Activated CD4-positive, alpha-beta T cell treated with anti-CD3 and anti-CD28 coated beads, Interleukin-2, amount 10 ng/mL, durations not matched to agents 24 days and 14 days (primary cell): ENCODE measurements around the gene BTBD3. TPM values are rescaled to one million over a fixed set of nuclear protein-coding genes. Genes with fewer than 3 reads are reported as not detected.

Experiments used
- DNase-seq: peaks from one replicate; pipeline ENCODE4 v3.0.0; 2022
- H3K27ac Mint-ChIP-seq: one replicate; pipeline ENCODE4 v1.8.0; 2022; ENCODE audit warnings: mild to moderate bottlenecking, mixed read lengths
- H3K27me3 Mint-ChIP-seq: one replicate; pipeline ENCODE4 v1.8.0; 2022; ENCODE audit warnings: mixed read lengths
- H3K36me3 Mint-ChIP-seq: one replicate; pipeline ENCODE4 v1.8.0; 2022; ENCODE audit warnings: low read depth, mild to moderate bottlenecking, mixed read lengths
- H3K4me1 Mint-ChIP-seq: one replicate; pipeline ENCODE4 v1.8.0; 2021; ENCODE audit warnings: mixed read lengths
- H3K4me3 Mint-ChIP-seq: one replicate; pipeline ENCODE4 v1.8.0; 2022; ENCODE audit warnings: mild to moderate bottlenecking, moderate library complexity, mixed read lengths
- H3K9me3 Mint-ChIP-seq: one replicate; pipeline ENCODE4 v1.8.0; 2021; ENCODE audit warnings: mixed read lengths
- intact Hi-C: fragments of 100-400 bp; cut with micrococcal nuclease; formaldehyde crosslinking; loops from one replicate; pipeline ENCODE4 v1.15.1; 2023
- total RNA-seq: library from RNA; stranded (reverse); gene quantifications from 2 replicates; pipeline ENCODE4 v1.2.3, GENCODE V29; 2022

Gene BTBD3
- total RNA-seq, 1 donor from 2014 or later: 14.8 TPM

DNA sequence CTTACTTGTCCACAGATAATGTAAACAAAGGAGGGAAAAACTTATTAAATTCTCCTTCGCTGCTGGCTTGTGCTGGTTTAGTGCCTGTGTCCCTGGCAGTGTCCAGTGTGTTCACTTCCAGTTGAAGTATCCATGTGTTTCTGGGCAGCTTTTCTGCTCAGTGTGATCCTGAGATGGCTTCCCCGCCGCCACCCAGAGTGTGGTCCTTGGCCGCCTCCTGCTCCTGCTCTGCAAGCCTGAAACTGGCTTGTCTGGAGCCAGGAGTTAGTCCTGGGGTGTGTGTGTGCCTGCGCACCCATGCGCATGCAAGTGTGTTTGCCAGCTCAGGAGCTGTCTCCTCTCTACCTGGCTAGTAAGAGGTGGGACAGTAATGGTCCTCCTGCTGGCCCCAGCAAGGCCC lies 7.2 kb downstream of the BTBD3 start:
- Mint-ChIP-seq H3K4me3 (no peak overlapping the region), H3K9me3 (peaks cover 4% of the 10 kb centered on the region), H3K27ac (no peak overlapping the region), H3K36me3 (peaks cover 3% of the 10 kb centered on the region), H3K4me1 (no peaks in the 10 kb centered on the region), H3K27me3 (no peaks in the 10 kb centered on the region)
- intact Hi-C loops: no loop called here
- DNase-seq: no peak

DNA sequence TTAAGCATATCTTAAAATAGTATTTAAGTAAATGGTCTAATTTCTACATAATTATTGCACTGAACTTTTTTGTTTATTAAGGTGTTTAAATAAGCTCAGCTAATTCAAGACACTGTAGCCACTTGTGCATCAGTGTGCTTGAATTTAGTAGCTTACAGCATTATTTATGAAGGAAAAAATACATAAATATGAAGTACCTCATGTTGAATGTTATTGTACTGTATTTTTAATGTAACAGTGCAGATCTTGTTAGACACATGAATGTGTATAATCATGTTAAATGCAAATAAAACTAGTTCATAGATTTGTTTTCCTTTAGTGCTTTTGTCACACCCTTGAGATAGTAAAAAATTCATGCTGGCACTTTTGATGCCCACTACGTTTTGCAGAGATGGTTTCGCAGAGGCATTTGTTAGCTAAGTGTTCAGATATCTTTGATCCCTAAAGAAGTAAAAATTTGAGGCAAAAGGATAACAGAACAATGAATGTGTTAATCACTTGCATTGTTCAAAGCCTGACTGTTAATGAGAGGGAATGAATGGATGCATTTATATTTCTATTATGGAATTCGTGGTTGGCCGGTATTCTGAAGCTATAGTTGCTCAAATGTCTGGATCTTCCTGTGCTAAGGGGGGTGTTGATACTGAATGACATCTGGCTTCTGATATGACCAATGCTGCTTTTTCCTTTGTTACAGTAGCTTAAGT lies 8.8 kb downstream of the BTBD3 start:
- Mint-ChIP-seq H3K36me3 (peaks cover 3% of the 10 kb centered on the region), H3K27ac (no peak overlapping the region), H3K4me1 (no peaks in the 10 kb centered on the region), H3K9me3 (peaks cover 4% of the 10 kb centered on the region), H3K4me3 (no peak overlapping the region), H3K27me3 (no peaks in the 10 kb centered on the region)
- DNase-seq: no peak
- intact Hi-C loops: no loop called here

DNA sequence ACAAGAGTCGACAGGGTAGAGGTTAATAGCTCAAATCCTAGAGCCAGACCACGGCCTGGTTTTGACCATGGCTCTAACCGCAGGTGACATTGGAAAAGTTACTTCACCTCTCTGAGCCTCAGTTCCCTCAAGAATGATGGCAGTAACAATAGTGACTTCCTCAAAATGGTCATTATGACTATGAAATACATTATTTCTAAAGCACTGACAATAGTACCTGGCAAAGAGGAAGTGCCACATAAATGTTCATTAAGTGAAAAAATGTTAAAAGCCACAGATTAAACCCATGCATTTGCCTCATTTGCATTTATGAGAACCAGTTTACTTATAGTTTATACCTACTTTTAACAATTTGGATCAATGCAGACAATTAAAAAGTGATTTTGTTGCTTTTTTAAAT lies 12.3 kb downstream of the BTBD3 start:
- no peaks in the 10 kb centered on the region for H3K4me1 Mint-ChIP-seq
- no peak for DNase-seq
- intact Hi-C loops: no loop called here
- H3K4me3 Mint-ChIP-seq: no peak overlapping the region
- H3K9me3 Mint-ChIP-seq: peaks cover 4% of the 10 kb centered on the region
- H3K36me3 Mint-ChIP-seq: no peaks in the 10 kb centered on the region
- no peak overlapping the region for H3K27ac Mint-ChIP-seq
- no peaks in the 10 kb centered on the region for H3K27me3 Mint-ChIP-seq

GRCh38 chr20:11935212-11936154 lies 17.8 kb downstream of the BTBD3 start:
- Mint-ChIP-seq H3K4me3 (no peak overlapping the region), H3K27me3 (no peaks in the 10 kb centered on the region), H3K27ac (no peak overlapping the region), H3K36me3 (no peaks in the 10 kb centered on the region), H3K4me1 (no peaks in the 10 kb centered on the region), H3K9me3 (no peaks in the 10 kb centered on the region)
- intact Hi-C loops: no loop called here
- no peak for DNase-seq

GRCh38 chr20:11936157-11936556 lies 18.5 kb downstream of the BTBD3 start:
- Mint-ChIP-seq H3K27me3 (no peaks in the 10 kb centered on the region), H3K36me3 (no peaks in the 10 kb centered on the region), H3K27ac (no peak overlapping the region), H3K4me1 (no peaks in the 10 kb centered on the region), H3K9me3 (no peaks in the 10 kb centered on the region), H3K4me3 (no peak overlapping the region)
- DNase-seq: no peak
- intact Hi-C loops: no loop called here

- no peak for DNase-seq
- no peak overlapping the region for H3K4me3 Mint-ChIP-seq
- intact Hi-C loops: no loop called here
- no peaks in the 10 kb centered on the region for H3K9me3 Mint-ChIP-seq
- H3K27ac Mint-ChIP-seq: no peak overlapping the region
- no peaks in the 10 kb centered on the region for H3K27me3 Mint-ChIP-seq
- no peaks in the 10 kb centered on the region for H3K36me3 Mint-ChIP-seq
- H3K4me1 Mint-ChIP-seq: no peaks in the 10 kb centered on the region
Observed at GRCh38 chr20:11937230-11937629, 19.5 kb downstream of the BTBD3 start.

DNA sequence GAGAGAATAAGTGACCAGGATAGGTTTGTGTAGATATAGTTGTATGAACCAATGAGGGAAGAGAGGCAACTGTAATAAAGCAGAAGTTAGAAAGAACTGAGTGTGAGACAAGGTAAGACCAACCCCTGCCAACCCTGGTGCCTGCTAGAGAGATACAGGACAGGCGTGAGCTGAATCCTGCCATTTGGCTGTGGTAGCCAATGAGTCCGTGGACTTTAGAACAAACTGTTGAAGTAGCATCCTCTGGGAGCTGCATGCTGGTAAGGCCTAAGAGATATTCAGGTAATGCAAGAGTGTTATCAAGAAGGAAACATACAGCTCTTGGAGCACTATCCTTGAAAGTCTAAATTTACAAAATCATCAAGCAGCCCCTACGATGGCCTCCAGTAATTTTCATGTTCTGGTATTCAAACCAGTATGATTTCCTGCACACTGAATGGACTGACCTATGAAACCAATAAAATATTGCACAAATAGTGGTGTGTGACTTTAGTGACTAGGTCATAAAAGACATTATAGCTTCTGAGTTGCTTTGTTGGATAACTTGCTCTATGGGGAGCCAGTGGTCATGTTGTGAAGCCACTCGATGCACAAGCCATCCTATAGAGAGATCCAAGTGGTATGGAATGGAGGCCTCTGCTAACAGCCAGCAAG lies 24.0 kb downstream of the BTBD3 start:
- Mint-ChIP-seq H3K9me3 (no peaks in the 10 kb centered on the region), H3K4me3 (no peak overlapping the region), H3K4me1 (no peaks in the 10 kb centered on the region), H3K36me3 (no peaks in the 10 kb centered on the region), H3K27me3 (no peaks in the 10 kb centered on the region), H3K27ac (no peak overlapping the region)
- intact Hi-C loops: no loop called here
- DNase-seq: no peak

DNA sequence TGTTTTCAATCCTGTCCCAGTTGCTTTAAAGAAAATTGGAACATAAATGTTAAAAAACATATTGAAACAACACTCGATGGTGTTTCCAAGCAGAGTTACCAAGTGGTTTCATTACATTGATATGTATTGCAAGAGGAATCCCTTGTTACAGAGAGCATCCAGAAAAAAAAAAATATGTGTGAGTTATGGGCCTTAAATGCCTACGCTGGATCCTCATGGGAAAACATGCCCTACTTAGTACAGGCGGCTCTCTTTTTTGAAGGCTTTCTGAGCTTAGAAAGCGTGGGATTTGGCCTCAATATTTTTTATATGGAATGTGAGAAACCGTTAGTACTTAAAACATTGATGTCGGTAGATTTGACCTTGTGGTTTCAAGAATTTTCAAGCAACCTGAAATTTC lies 26.1 kb downstream of the BTBD3 start:
- DNase-seq: no peak
- intact Hi-C loops: no loop called here

DNA sequence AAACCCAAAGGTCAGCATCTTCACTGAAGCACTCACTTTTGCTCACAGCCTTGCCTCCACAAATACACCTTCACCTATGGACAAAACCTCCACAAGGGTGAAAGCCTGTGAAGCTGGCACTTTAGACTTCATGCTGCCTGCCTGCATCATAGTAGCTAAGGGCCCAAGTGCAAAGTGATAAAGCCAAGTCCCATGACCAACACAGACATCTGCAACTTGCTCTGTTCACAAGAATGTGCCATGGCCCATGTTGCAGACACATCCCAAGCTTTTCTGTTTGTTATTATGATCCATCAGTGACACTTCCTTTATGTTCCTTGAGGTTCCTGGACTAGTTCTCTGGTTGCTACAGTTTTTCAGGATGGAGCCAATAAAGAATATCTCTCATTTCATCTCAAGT lies 31.1 kb downstream of the BTBD3 start:
- Mint-ChIP-seq H3K9me3 (no peaks in the 10 kb centered on the region), H3K36me3 (no peaks in the 10 kb centered on the region), H3K4me1 (no peaks in the 10 kb centered on the region), H3K27ac (no peak overlapping the region), H3K27me3 (no peaks in the 10 kb centered on the region), H3K4me3 (no peak overlapping the region)
- intact Hi-C loops: no loop called here
- no peak for DNase-seq

More for the DNA sequence above, 26.1 kb downstream of the BTBD3 start:
- no peaks in the 10 kb centered on the region for H3K9me3 Mint-ChIP-seq
- H3K36me3 Mint-ChIP-seq: no peaks in the 10 kb centered on the region
- H3K27me3 Mint-ChIP-seq: no peaks in the 10 kb centered on the region
- no peaks in the 10 kb centered on the region for H3K4me1 Mint-ChIP-seq
- no peak overlapping the region for H3K4me3 Mint-ChIP-seq
- no peak overlapping the region for H3K27ac Mint-ChIP-seq

GRCh38 chr20:11949711-11950110 lies 32.0 kb downstream of the BTBD3 start:
- Mint-ChIP-seq H3K4me1 (no peaks in the 10 kb centered on the region), H3K27ac (no peak overlapping the region), H3K27me3 (no peaks in the 10 kb centered on the region), H3K9me3 (no peaks in the 10 kb centered on the region), H3K36me3 (no peaks in the 10 kb centered on the region), H3K4me3 (no peak overlapping the region)
- intact Hi-C loops: no loop called here
- DNase-seq: no peak

GRCh38 chr20:11951696-11952095 lies 34.0 kb downstream of the BTBD3 start:
- intact Hi-C loops: no loop called here

DNA sequence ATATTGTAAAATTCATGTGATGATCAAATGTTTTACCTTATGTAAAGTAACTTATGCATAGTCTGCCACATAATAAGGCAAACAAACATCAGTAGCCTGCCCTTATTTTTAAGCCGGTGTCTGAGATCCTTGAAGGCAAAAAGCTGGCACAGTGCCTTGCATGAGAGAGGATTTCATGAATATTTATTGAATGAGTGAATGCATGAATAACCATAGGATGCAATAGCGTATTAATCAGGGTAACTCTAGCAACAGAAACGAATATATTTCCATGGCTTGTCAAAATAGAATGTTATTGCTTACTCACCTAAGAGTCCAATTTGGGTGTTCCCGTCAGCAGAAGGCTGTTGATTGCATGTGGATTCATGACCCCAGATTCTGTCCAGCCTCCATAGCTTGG lies 34.9 kb downstream of the BTBD3 start:
- intact Hi-C loops: no loop called here

More at GRCh38 chr20:11951696-11952095, 34.0 kb downstream of the BTBD3 start:
- Mint-ChIP-seq H3K27me3 (no peaks in the 10 kb centered on the region), H3K27ac (no peak overlapping the region), H3K36me3 (no peaks in the 10 kb centered on the region), H3K4me3 (no peak overlapping the region), H3K9me3 (no peaks in the 10 kb centered on the region), H3K4me1 (no peaks in the 10 kb centered on the region)
- no peak for DNase-seq

DNA sequence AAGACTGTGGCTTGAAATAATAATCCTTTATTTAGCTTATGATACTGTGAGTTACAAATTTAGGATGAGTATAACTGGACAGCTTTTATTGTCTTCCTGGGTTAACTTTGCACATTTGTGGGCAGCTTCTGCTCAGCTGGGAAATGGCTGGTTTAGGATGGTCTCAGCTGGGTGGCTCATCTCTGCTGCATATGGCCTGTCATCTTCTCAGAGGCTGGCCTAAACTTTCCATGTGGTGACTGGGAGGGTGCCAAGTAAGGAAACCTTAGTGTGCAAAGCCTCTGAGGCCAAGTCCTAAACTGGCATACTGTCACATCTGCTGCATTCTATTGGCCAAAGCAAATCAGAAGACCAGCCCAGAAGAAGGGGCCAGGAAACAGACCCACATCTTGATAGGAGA lies 40.2 kb downstream of the BTBD3 start:
- DNase-seq: no peak
- no peaks in the 10 kb centered on the region for H3K9me3 Mint-ChIP-seq
- intact Hi-C loops: no loop called here
- H3K27me3 Mint-ChIP-seq: peaks cover 3% of the 10 kb centered on the region
- no peak overlapping the region for H3K27ac Mint-ChIP-seq
- H3K36me3 Mint-ChIP-seq: no peaks in the 10 kb centered on the region
- no peak overlapping the region for H3K4me3 Mint-ChIP-seq
- peaks cover 2% of the 10 kb centered on the region for H3K4me1 Mint-ChIP-seq

More for the DNA sequence above, 34.9 kb downstream of the BTBD3 start:
- Mint-ChIP-seq H3K4me1 (no peaks in the 10 kb centered on the region), H3K36me3 (no peaks in the 10 kb centered on the region), H3K4me3 (no peak overlapping the region), H3K27ac (no peak overlapping the region), H3K9me3 (no peaks in the 10 kb centered on the region), H3K27me3 (no peaks in the 10 kb centered on the region)
- DNase-seq: no peak

- peaks cover 2% of the 10 kb centered on the region for H3K4me1 Mint-ChIP-seq
- DNase-seq: no peak
- peaks cover 3% of the 10 kb centered on the region for H3K27me3 Mint-ChIP-seq
- intact Hi-C loops: no loop called here
- no peak overlapping the region for H3K4me3 Mint-ChIP-seq
- H3K27ac Mint-ChIP-seq: no peak overlapping the region
- H3K36me3 Mint-ChIP-seq: no peaks in the 10 kb centered on the region
- no peaks in the 10 kb centered on the region for H3K9me3 Mint-ChIP-seq
Observed at GRCh38 chr20:11958855-11959254, 41.2 kb downstream of the BTBD3 start.
